ENCODE results near the gene TLE1. TPM values are rescaled to one million over a fixed set of nuclear protein-coding genes. Genes with fewer than 3 reads are reported as not detected.
A peak's percentile ranks its signal among the peaks of the same experiment; 100 is the strongest.

Gene TLE1
- total and polyA plus RNA-seq, 12 donors: 33.3 to 76.9 (median 49.8) TPM

DNA sequence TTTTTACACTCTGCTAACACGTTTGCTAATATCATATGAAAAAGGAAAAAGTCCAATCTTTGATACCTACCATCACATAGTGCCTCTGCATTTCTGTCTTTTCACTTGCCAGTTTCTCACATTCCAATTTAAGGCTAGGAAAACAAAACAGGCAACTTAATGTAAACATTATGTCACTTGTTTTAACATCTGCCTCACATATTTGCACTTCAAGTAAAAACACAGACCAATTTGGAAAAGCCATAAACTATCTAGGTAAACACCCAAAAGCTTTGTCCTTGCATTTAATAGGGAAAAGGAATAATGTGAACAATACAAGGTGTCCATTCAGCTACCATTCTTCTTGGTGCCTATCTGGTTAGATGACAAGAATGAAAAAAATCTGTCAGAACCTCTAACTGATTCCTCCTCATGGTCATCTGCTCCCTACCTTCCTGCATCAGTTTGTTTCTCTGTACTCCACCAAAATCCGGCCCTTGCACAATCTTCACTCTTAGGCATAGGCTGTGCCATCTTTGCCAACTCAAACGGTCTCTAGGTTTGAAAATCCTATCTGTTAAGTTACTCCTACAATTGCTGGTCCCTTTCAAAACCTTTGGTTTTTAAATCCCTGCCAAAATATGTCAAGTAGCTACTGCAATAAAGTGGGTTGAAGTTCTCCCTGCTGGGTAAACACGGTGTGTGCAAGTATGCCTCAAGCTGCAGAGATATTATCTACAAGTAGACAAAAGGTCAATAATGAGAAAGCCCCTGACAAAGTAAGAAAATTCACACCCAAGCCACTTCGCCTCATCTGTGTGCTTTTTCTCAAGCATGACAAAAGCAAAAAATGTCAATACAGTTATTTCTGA is 3.4 kb downstream of the TLE1 start:
- no peaks in the 10 kb centered on the region for H3K27me3 ChIP-seq
- DNase-seq: peak in 2 of 7 donors; percentile 20 to 28
- H3K4me3 ChIP-seq: peak overlapping the region in 2 of 4 donors; percentile 83 to 91
- TF ChIP-seq POLR2A (IDR thresholded peaks at IDR 0.05): no peak
- TF ChIP-seq, protein P1, sequence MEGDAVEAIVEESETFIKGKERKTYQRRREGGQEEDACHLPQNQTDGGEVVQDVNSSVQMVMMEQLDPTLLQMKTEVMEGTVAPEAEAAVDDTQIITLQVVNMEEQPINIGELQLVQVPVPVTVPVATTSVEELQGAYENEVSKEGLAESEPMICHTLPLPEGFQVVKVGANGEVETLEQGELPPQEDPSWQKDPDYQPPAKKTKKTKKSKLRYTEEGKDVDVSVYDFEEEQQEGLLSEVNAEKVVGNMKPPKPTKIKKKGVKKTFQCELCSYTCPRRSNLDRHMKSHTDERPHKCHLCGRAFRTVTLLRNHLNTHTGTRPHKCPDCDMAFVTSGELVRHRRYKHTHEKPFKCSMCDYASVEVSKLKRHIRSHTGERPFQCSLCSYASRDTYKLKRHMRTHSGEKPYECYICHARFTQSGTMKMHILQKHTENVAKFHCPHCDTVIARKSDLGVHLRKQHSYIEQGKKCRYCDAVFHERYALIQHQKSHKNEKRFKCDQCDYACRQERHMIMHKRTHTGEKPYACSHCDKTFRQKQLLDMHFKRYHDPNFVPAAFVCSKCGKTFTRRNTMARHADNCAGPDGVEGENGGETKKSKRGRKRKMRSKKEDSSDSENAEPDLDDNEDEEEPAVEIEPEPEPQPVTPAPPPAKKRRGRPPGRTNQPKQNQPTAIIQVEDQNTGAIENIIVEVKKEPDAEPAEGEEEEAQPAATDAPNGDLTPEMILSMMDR (IDR thresholded peaks at IDR 0.05): peak in 2 of 6 experiments; percentile 23 to 35
- peaks cover 30 to 48% of the 10 kb centered on the region in 2 donors for H3K4me1 ChIP-seq (replicated peaks in 1 of 2)
- H3K27ac ChIP-seq: peak overlapping the region in 3 of 5 donors; percentile 3 to 93 (median 18)
- H3K9me3 ChIP-seq (replicated peaks in 1 of 3): no peaks in the 10 kb centered on the region
- 32 to 48% (median 38%) methylated on average over 5 of the region's 5 CpGs for WGBS, 4 donors
- intact Hi-C loops (cut with DNase I): loop anchor here (10.0 kb wide), 2 partner anchors 61 to 161 kb away; no protein-coding TSS in a partner anchor
- no peaks in the 10 kb centered on the region for H3K36me3 ChIP-seq (replicated peaks in 1 of 2)

DNA sequence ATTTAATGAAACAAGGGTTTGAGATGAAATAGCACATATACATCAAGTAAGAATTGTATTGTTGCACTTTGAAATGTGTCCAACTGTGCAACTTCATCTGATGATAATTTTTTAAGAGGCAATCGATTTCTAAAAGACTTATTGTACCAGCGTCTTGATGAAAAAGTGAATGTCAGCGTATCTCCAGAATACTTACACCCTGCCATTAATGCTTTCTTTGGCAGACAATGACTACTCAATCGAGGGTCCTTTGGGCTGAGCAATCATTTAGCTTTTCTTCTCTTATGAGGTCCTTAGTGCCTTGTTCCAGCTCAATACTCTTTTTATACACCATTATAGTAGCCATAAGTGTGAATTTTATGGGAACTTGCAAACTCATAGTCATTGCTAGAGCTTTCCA is 4.7 kb downstream of the TLE1 start:
- peaks cover 24 to 57% of the 10 kb centered on the region in 2 donors for H3K4me1 ChIP-seq (replicated peaks in 1 of 2)
- intact Hi-C loops (cut with DNase I): loop anchor here (5.0 to 10.0 kb wide), 3 partner anchors 60 to 160 kb away; no protein-coding TSS in a partner anchor

DNA sequence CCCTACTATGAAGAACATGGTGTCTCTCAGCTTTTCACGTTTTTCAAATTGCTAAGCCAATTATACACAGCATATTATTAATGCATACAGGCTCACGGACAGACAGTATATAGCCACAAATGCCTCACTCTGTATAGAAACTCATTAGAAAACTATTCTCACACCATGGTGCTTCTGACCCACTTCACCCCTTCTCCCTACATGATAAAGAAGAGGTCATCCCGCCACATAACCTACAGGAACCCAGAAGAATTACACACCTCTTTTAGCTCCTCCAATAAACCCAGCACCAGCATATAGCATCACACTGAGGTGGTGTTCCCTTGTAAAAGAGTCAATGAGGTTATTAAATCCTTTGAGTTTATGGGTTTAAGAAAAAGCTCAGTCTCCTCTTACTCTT is 5.6 kb downstream of the TLE1 start:
- WGBS, 4 donors: 75 to 82% (median 76%) methylated on average over 3 of the region's 3 CpGs
- H3K4me3 ChIP-seq: no peak overlapping the region

More for the DNA sequence above, 4.7 kb downstream of the TLE1 start:
- 64 to 75% (median 68%) methylated on average over 4 of the region's 4 CpGs for WGBS, 4 donors
- TF ChIP-seq, protein P1 (IDR thresholded peaks at IDR 0.05): no peak
- TF ChIP-seq POLR2A (IDR thresholded peaks at IDR 0.05): no peak
- H3K4me3 ChIP-seq: no peak overlapping the region
- no peaks in the 10 kb centered on the region for H3K36me3 ChIP-seq (replicated peaks in 1 of 2)
- H3K27me3 ChIP-seq: no peaks in the 10 kb centered on the region
- DNase-seq: no peak
- no peaks in the 10 kb centered on the region for H3K9me3 ChIP-seq (replicated peaks in 1 of 3)
- H3K27ac ChIP-seq: no peak overlapping the region

DNA sequence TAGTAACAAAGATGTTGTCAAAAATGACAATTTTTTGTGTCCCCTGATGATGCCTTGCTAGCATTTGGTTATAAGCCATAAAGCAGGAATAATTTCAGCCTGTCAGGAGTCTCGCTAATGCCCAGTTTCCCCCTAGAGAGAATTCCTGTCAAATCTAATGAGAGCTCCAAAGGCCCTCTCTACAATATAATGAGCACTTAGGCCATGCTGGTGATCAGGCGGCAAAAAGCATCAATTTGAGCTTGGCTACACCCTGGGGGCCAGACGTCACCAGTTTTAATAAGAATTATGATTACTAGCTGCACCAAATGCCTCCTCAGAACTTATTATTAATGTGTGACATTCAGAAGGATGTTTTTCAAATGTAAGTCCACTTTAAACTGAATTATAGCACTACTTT is 6.1 kb downstream of the TLE1 start:
- no peaks in the 10 kb centered on the region for H3K36me3 ChIP-seq (replicated peaks in 1 of 2)
- peak overlapping the region in 1 of 5 donors; percentile 28 for H3K27ac ChIP-seq
- no peaks in the 10 kb centered on the region for H3K27me3 ChIP-seq
- 71 to 90% (median 73%) methylated on average over 3 of the region's 3 CpGs for WGBS, 4 donors
- no peak for DNase-seq
- no peaks in the 10 kb centered on the region for H3K9me3 ChIP-seq (replicated peaks in 1 of 3)
- no peak for TF ChIP-seq POLR2A (IDR thresholded peaks at IDR 0.05)
- TF ChIP-seq, protein P1 (IDR thresholded peaks at IDR 0.05): no peak
- peaks cover 24 to 60% of the 10 kb centered on the region in 2 donors for H3K4me1 ChIP-seq (replicated peaks in 1 of 2)
- H3K4me3 ChIP-seq: no peak overlapping the region
- intact Hi-C loops (cut with DNase I): loop anchor here (5.0 to 10.0 kb wide), 3 partner anchors 58 to 158 kb away; no protein-coding TSS in a partner anchor

More for the DNA sequence above, 5.6 kb downstream of the TLE1 start:
- DNase-seq: no peak
- Histone ChIP-seq H3K27me3 (no peaks in the 10 kb centered on the region), H3K9me3 (replicated peaks in 1 of 3) (no peaks in the 10 kb centered on the region), H3K36me3 (replicated peaks in 1 of 2) (no peaks in the 10 kb centered on the region), H3K27ac (peak overlapping the region in 1 of 5 donors; percentile 28), H3K4me1 (replicated peaks in 1 of 2) (peaks cover 24 to 60% of the 10 kb centered on the region in 2 donors)
- intact Hi-C loops (cut with DNase I): loop anchor here (5.0 to 10.0 kb wide), 3 partner anchors 59 to 159 kb away; no protein-coding TSS in a partner anchor
- TF ChIP-seq, protein P1 (IDR thresholded peaks at IDR 0.05): peak in 1 of 6 experiments; percentile 8
- no peak for TF ChIP-seq POLR2A (IDR thresholded peaks at IDR 0.05)

Data from adrenal gland (tissue), 12 donors.